Peyer's patch (tissue), 4 donors: ENCODE measurements around the gene ADGRB3.

ENCODE experiments used
- CTCF ChIP-seq, 6 experiments: fragments of 450-650 bp in 4 of 6; fragments of 200-600 bp in 2 of 6; sonication (generic) in 1 of 6; IDR thresholded peaks; one replicate each; pipeline ENCODE4 v1.5.1; 2017 to 2019; ENCODE audit warnings: antibody characterized with exemption in 6 of 6, mild to moderate bottlenecking in 3 of 6, moderate library complexity in 1 of 6
- POLR2A ChIP-seq, 2 donors: fragments of 450-650 bp; IDR thresholded peaks; one replicate each; pipeline ENCODE4 v1.5.1; 2017; ENCODE audit warnings: antibody characterized with exemption in 2 of 2, mild to moderate bottlenecking in 2 of 2, moderate library complexity in 2 of 2

GRCh38 chr6:69096681-69097080, 461.6 kb downstream of the ADGRB3 start:
- TF ChIP-seq CTCF (IDR thresholded peaks at IDR 0.05) (no peak), POLR2A (IDR thresholded peaks at IDR 0.05) (no peak)
